ENCODE results near the gene METTL24. TPM values are rescaled to one million over a fixed set of nuclear protein-coding genes. Genes with fewer than 3 reads are reported as not detected.

The METTL24 gene, protein sequence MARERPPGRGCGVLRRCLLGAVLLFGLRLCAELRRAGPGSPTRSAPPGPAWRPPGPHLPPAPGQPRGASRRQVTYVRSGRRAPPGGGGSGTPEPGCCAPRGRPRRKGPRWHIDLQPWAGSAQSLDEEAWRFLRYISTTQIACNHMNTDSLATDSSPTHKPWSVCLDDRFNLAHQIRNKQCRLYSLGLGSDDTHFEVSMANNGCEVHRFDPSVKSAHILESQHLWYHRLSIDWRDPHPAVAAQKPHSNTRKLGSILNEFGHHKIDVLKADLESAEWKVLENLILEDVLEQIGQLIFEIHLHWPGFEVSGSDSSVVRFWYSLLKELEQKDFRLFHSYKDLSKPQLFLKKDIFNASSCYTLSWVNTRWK
- 1 to 10 TPM in 1 of 2 donors, under 1 TPM in 1; 0.96 to 3.0 TPM for total RNA-seq

DNA sequence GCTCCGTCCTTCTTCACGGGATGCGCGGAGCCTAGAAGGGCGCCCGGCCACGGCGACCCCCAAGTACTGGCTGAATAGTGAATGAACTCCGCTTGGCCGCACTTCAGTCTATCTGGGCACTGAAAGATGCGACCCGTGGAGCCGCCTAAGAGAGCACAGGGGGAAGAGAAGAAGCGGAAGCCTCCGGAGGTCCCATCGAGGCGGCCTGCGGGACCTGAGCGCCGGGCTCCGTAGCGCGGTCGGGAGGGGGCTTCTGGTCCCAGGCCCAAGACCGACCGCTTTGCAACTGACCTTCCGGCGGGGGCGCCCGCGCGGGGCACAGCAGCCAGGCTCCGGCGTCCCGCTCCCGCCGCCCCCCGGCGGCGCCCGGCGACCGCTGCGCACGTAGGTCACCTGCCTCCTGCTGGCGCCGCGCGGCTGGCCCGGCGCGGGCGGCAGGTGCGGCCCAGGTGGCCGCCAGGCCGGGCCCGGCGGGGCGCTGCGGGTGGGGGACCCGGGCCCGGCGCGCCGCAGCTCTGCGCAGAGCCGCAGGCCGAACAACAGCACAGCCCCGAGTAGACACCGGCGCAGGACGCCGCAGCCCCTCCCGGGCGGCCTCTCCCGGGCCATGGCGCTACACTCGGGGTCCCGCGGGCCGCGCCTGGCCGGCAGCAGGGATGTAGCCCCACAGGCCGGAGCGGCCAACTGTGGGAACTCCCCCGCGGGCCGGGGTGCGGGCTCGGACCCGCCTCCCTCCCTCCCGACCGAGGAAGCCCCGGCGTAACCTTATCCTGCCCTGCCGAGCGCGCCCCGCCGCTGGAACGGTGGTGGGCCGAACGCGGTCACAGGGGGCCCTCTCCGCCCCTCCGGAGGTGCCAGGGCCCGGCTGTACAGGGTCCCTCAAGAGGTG lies at the start of gene METTL24:
Gene METTL24 (minus strand): TSS at position 686 of the 889 bp plus-strand sequence. CDS start 77 bp downstream, at position 609.
- Histone ChIP-seq H3K9me3 (no peaks in the 10 kb centered on the region), H3K27ac (peak within 1 kb of the TSS; percentile 73 to 77), H3K36me3 (no peaks in the 10 kb centered on the region), H3K4me1 (replicated peaks) (no peaks in the 10 kb centered on the region), H3K27me3 (replicated peaks; ENCODE audit: insufficient read depth) (no peaks in the 10 kb centered on the region), H3K4me3 (peak within 1 kb of the TSS; percentile 42 to 49)
- intact Hi-C loops (cut with DNase I), result no loop called here
- 4% methylated on average over 57 of the region's 107 CpGs for WGBS
- no peak for DNase-seq (ENCODE audit: low spot score)
- TF ChIP-seq POLR2AphosphoS5 (IDR thresholded peaks at IDR 0.05), result no peak
- TF ChIP-seq, protein P1, sequence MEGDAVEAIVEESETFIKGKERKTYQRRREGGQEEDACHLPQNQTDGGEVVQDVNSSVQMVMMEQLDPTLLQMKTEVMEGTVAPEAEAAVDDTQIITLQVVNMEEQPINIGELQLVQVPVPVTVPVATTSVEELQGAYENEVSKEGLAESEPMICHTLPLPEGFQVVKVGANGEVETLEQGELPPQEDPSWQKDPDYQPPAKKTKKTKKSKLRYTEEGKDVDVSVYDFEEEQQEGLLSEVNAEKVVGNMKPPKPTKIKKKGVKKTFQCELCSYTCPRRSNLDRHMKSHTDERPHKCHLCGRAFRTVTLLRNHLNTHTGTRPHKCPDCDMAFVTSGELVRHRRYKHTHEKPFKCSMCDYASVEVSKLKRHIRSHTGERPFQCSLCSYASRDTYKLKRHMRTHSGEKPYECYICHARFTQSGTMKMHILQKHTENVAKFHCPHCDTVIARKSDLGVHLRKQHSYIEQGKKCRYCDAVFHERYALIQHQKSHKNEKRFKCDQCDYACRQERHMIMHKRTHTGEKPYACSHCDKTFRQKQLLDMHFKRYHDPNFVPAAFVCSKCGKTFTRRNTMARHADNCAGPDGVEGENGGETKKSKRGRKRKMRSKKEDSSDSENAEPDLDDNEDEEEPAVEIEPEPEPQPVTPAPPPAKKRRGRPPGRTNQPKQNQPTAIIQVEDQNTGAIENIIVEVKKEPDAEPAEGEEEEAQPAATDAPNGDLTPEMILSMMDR (IDR thresholded peaks at IDR 0.05), result peak in 1 of 4 experiments; percentile 25

DNA sequence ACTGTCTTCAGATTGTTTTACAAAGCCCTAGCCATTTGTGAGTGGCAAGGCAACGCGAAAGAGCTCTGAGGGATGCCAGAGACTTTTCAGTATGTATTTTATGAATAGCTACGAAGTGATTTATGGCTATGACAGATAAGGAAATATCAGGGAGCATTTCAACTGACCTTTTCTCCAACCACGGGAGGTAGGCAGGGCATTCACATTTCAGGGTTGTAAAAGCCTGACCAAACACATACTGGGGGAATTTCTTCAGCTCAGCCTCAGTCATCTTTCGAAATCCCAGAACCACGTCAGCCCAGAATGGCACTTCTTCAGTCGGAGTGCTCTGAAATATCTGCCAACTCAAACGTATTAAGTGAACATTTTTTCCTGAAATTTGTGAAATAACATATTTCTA lies 46.5 kb upstream of the METTL24 start:
- WGBS, result 60% methylated on average over 8 of the region's 8 CpGs
- no peaks in the 10 kb centered on the region for H3K36me3 ChIP-seq
- no peak overlapping the region for H3K27ac ChIP-seq
- no peaks in the 10 kb centered on the region for H3K4me1 ChIP-seq (replicated peaks)
- no peaks in the 10 kb centered on the region for H3K9me3 ChIP-seq
- DNase-seq (ENCODE audit: low spot score), result no peak
- intact Hi-C loops (cut with DNase I), result no loop called here
- no peak overlapping the region for H3K4me3 ChIP-seq
- TF ChIP-seq POLR2AphosphoS5 (IDR thresholded peaks at IDR 0.05), result no peak
- no peak for TF ChIP-seq POLR2A (IDR thresholded peaks at IDR 0.05)
- TF ChIP-seq, protein P1 (IDR thresholded peaks at IDR 0.05), result no peak
- no peaks in the 10 kb centered on the region for H3K27me3 ChIP-seq (replicated peaks; ENCODE audit: insufficient read depth)

DNA sequence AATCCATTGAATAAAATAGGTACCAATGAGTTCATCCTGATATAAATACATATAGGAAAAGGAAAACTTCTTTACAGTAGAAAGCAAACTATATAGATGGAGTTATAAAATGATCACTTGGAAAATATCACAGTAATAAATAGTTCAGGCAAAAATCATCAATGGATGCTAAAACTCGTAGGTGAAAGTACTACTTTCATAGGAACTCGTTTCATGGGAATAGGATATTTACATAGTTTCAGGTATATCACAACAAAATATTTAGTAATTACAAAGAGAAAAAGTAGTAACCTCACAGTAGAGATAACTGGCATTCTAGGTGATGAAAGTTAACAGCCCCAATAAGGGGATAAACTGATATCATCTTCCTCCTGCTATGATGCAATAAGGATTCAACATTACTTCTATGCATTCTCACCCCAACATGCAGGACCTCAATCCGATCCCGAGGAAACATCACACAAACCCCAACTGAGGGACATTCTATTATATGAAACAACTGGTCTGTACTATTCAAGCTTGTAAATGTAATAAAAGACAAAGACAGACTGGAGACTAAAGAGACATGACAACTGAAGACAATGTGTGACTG lies 43.5 kb upstream of the METTL24 start:
- WGBS, result 69% methylated on average over 4 of the region's 4 CpGs
- H3K9me3 ChIP-seq, result no peaks in the 10 kb centered on the region

DNA sequence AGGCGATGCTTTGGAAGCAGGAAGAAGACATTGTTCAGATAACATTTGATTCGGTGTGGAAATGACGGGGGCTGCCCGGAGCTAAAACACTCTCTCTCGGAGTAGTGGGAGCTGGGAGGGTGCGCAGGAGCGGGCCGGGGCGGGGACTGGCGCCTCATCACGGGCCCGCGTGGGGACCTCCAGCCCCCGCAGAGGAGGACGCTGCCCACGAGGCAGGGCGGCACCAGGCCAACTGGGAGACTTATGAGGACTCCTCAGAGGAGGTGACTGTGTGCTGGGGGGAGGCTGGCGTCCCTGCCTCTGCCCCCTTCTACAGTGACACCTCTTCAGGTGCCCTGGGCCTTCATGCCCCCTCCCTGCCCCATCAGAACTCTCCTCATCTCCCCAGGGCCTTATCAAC lies 42.1 kb upstream of the METTL24 start:
- H3K9me3 ChIP-seq, result no peaks in the 10 kb centered on the region
- intact Hi-C loops (cut with DNase I), result no loop called here
- H3K4me1 ChIP-seq (replicated peaks), result no peaks in the 10 kb centered on the region
- peak overlapping the region; percentile 21 to 26 for H3K4me3 ChIP-seq
- no peaks in the 10 kb centered on the region for H3K36me3 ChIP-seq
- no peaks in the 10 kb centered on the region for H3K27me3 ChIP-seq (replicated peaks; ENCODE audit: insufficient read depth)
- no peak overlapping the region for H3K27ac ChIP-seq
- TF ChIP-seq POLR2A (IDR thresholded peaks at IDR 0.05) (no peak), POLR2AphosphoS5 (IDR thresholded peaks at IDR 0.05) (no peak)
- TF ChIP-seq, protein P1 (IDR thresholded peaks at IDR 0.05), result no peak
- no peak for DNase-seq (ENCODE audit: low spot score)
- WGBS, result 72% methylated on average over 18 of the region's 18 CpGs

More for the DNA sequence above, 43.5 kb upstream of the METTL24 start:
- no peaks in the 10 kb centered on the region for H3K4me1 ChIP-seq (replicated peaks)
- H3K4me3 ChIP-seq, result no peak overlapping the region
- intact Hi-C loops (cut with DNase I), result no loop called here
- no peaks in the 10 kb centered on the region for H3K27me3 ChIP-seq (replicated peaks; ENCODE audit: insufficient read depth)
- TF ChIP-seq POLR2AphosphoS5 (IDR thresholded peaks at IDR 0.05) (no peak), POLR2A (IDR thresholded peaks at IDR 0.05) (no peak)
- TF ChIP-seq, protein P1 (IDR thresholded peaks at IDR 0.05), result no peak
- H3K27ac ChIP-seq, result no peak overlapping the region
- no peak for DNase-seq (ENCODE audit: low spot score)
- H3K36me3 ChIP-seq, result no peaks in the 10 kb centered on the region

Measured in prostate gland (tissue), 2 donors.